ENCODE results near the gene PPP1R12A.

Gene PPP1R12A

GRCh38 chr12:79765157-79765556 lies 169.7 kb downstream of the PPP1R12A start:
- DNase-seq = no peak

- no peak for DNase-seq
Measured at GRCh38 chr12:79764641-79765040, 170.3 kb downstream of the PPP1R12A start.

GRCh38 chr12:79763766-79764452 lies 171.0 kb downstream of the PPP1R12A start:
- no peak for DNase-seq

GRCh38 chr12:79761341-79761740 lies 173.6 kb downstream of the PPP1R12A start:
- no peak for DNase-seq

- no peak for DNase-seq
Measured at GRCh38 chr12:79747274-79747673, 187.6 kb downstream of the PPP1R12A start.

GRCh38 chr12:79737875-79738718 lies 196.8 kb downstream of the PPP1R12A start:
- peak; percentile 68 for DNase-seq

GRCh38 chr12:79732638-79733037 lies 202.3 kb downstream of the PPP1R12A start:
- DNase-seq = no peak

GRCh38 chr12:79725987-79726386 lies 208.9 kb downstream of the PPP1R12A start:
- no peak for DNase-seq

Measured in NCI-H2171 treated with DMSO at 0.1 percent for 48 hours (cell line).